Stimulated activated CD4-positive, alpha-beta T cell treated with anti-CD3 and anti-CD28 coated beads, Interleukin-1b, Interleukin-23, amount 100 ng/mL, for 24 hours (primary cell): ENCODE data around the gene WNT4.

ENCODE experiments used
- DNase-seq, 4 experiments: peaks; one replicate each; pipeline ENCODE4 v3.0.0-alpha.2; 2020; ENCODE audit warnings: low read depth in 4 of 4, low spot score in 1 of 4

The WNT4 gene

GRCh38 chr1:22114083-22115012 is 28.5 kb downstream of the WNT4 start:
- no peak for DNase-seq

- no peak for DNase-seq
Measured at GRCh38 chr1:22112554-22112953, 30.3 kb downstream of the WNT4 start.

GRCh38 chr1:22111620-22112019 is 31.3 kb downstream of the WNT4 start:
- DNase-seq, result no peak

- DNase-seq, result no peak
Measured at GRCh38 chr1:22111115-22111514, 31.8 kb downstream of the WNT4 start.

GRCh38 chr1:22110016-22110415 is 32.9 kb downstream of the WNT4 start:
- no peak for DNase-seq

GRCh38 chr1:22108339-22109105 is 34.4 kb downstream of the WNT4 start:
- no peak for DNase-seq

GRCh38 chr1:22107126-22107525 is 35.8 kb downstream of the WNT4 start:
- DNase-seq, result no peak

GRCh38 chr1:22105611-22106207 is 37.2 kb downstream of the WNT4 start:
- no peak for DNase-seq

GRCh38 chr1:22104865-22105437 is 37.9 kb downstream of the WNT4 start:
- DNase-seq, result no peak

- no peak for DNase-seq
Measured at GRCh38 chr1:22104094-22104493, 38.8 kb downstream of the WNT4 start.

- no peak for DNase-seq
Measured at GRCh38 chr1:22102746-22103145, 40.2 kb downstream of the WNT4 start.

GRCh38 chr1:22101995-22102394 is 40.9 kb downstream of the WNT4 start:
- no peak for DNase-seq

GRCh38 chr1:22101199-22101598 is 41.7 kb downstream of the WNT4 start:
- no peak for DNase-seq

- no peak for DNase-seq
Measured at GRCh38 chr1:22100168-22100567, 42.7 kb downstream of the WNT4 start.

- DNase-seq, result no peak
Measured at GRCh38 chr1:22098752-22099151, 44.1 kb downstream of the WNT4 start.

GRCh38 chr1:22096463-22096862 is 46.4 kb downstream of the WNT4 start:
- no peak for DNase-seq

GRCh38 chr1:22096036-22096435 is 46.9 kb downstream of the WNT4 start:
- DNase-seq, result no peak

GRCh38 chr1:22093513-22093912 is 49.4 kb downstream of the WNT4 start:
- no peak for DNase-seq

- DNase-seq, result peak in 3 of 4 experiments; percentile 12 to 50 (median 16)
Measured at GRCh38 chr1:22092026-22092768, 50.7 kb downstream of the WNT4 start.

GRCh38 chr1:22090867-22091266 is 52.0 kb downstream of the WNT4 start:
- no peak for DNase-seq

- no peak for DNase-seq
Measured at GRCh38 chr1:22089787-22090186, 53.1 kb downstream of the WNT4 start.
